HG03064 (cell line): ENCODE data around the gene BANP.
"Not testable (repeated sequence)": the region's sequence is repeated elsewhere in the genome, so short reads cannot be mapped to it uniquely, and the experiment has no call there.

Source experiments
- ATAC-seq: cut with Tn5 transposase; IDR thresholded peaks from one replicate; pipeline ENCODE4 v1.9.1; 2021; ENCODE audit warnings: low read depth; ENCODE audit not compliant: unreplicated experiment

The BANP gene

GRCh38 chr16:88094253-88094575, 143.0 kb downstream of the BANP start:
- not testable (repeated sequence) for ATAC-seq

- ATAC-seq: not testable (repeated sequence)
Observed at GRCh38 chr16:88094900-88095299, 143.7 kb downstream of the BANP start.

- ATAC-seq: not testable (repeated sequence)
Observed at GRCh38 chr16:88096659-88097058, 145.4 kb downstream of the BANP start.

- ATAC-seq: not testable (repeated sequence)
Observed at GRCh38 chr16:88098731-88099562, 147.7 kb downstream of the BANP start.

GRCh38 chr16:88099563-88099890, 148.3 kb downstream of the BANP start:
- no peak for ATAC-seq

- not testable (repeated sequence) for ATAC-seq
Observed at GRCh38 chr16:88099956-88100355, 148.7 kb downstream of the BANP start.

- ATAC-seq: not testable (repeated sequence)
Observed at GRCh38 chr16:88100801-88101622, 149.8 kb downstream of the BANP start.

GRCh38 chr16:88101623-88102105, 150.4 kb downstream of the BANP start:
- not testable (repeated sequence) for ATAC-seq

GRCh38 chr16:88102597-88102996, 151.4 kb downstream of the BANP start:
- no peak for ATAC-seq

GRCh38 chr16:88103011-88103410, 151.8 kb downstream of the BANP start:
- no peak for ATAC-seq

GRCh38 chr16:88103581-88104188, 152.5 kb downstream of the BANP start:
- ATAC-seq: no peak

- ATAC-seq: not testable (repeated sequence)
Observed at GRCh38 chr16:88104363-88104762, 153.1 kb downstream of the BANP start.

GRCh38 chr16:88105574-88106140, 154.4 kb downstream of the BANP start:
- not testable (repeated sequence) for ATAC-seq

- ATAC-seq: not testable (repeated sequence)
Observed at GRCh38 chr16:88106566-88106965, 155.3 kb downstream of the BANP start.

GRCh38 chr16:88108762-88109161, 157.5 kb downstream of the BANP start:
- no peak for ATAC-seq

GRCh38 chr16:88109726-88110621, 158.7 kb downstream of the BANP start:
- ATAC-seq: not testable (repeated sequence)

GRCh38 chr16:88110875-88111494, 159.8 kb downstream of the BANP start:
- ATAC-seq: not testable (repeated sequence)

GRCh38 chr16:88111976-88112375, 160.7 kb downstream of the BANP start:
- not testable (repeated sequence) for ATAC-seq

GRCh38 chr16:88113545-88114045, 162.4 kb downstream of the BANP start:
- ATAC-seq: no peak
